Testis (tissue), 2 donors: ENCODE measurements around the gene SLC15A1.

Experiments used
- CTCF ChIP-seq, 3 experiments: fragments of 450-650 bp in 2 of 3; fragments of 200-600 bp in 1 of 3; sonication (generic) in 1 of 3; IDR thresholded peaks; one replicate each; pipeline ENCODE4 v1.5.1; 2016 to 2019; ENCODE audit warnings: antibody characterized with exemption in 3 of 3, mild to moderate bottlenecking in 2 of 3, moderate library complexity in 1 of 3
- POLR2A ChIP-seq: fragments of 450-650 bp; IDR thresholded peaks from one replicate; pipeline ENCODE4 v1.6.1; 2017; ENCODE audit warnings: antibody characterized with exemption, mild to moderate bottlenecking, moderate library complexity

GRCh38 chr13:98664510-98664909 is 88.0 kb downstream of the SLC15A1 start:
- TF ChIP-seq CTCF (IDR thresholded peaks at IDR 0.05), result no peak
- TF ChIP-seq POLR2A, result no peak
